Adrenal gland (tissue), 12 donors: ENCODE data around the gene ARHGEF33. TPM values are rescaled to one million over a fixed set of nuclear protein-coding genes. Genes with fewer than 3 reads are reported as not detected.

Experiments
- DNase-seq, 7 donors: peaks; one replicate each; pipeline ENCODE4 v3.0.0-alpha.2; 2019 to 2020
- H3K27ac ChIP-seq, 5 donors: fragments of 200-600 bp; sonication (generic) in 4 of 5; 1 replicate in 3 of 5; 2 replicates in 2 of 5; pipeline versions ENCODE4 v1.5.1 to v1.8.0; 2016 to 2020; ENCODE audit warnings: mild to moderate bottlenecking in 1 of 5
- H3K27me3 ChIP-seq: fragments of 200-600 bp; 2 replicates; pipeline ENCODE4 v1.8.0; 2021
- H3K36me3 ChIP-seq, 2 donors: fragments of 200-600 bp; replicated peaks in 1 of 2; 1 replicate in 1 of 2; 2 replicates in 1 of 2; pipeline versions ENCODE4 v1.5.1 to v1.8.0; 2018 to 2022
- H3K4me1 ChIP-seq, 2 donors: fragments of 200-600 bp; replicated peaks in 1 of 2; 1 replicate in 1 of 2; 2 replicates in 1 of 2; pipeline versions ENCODE4 v1.5.1 to v1.8.0; 2018 to 2021
- H3K4me3 ChIP-seq, 4 donors: fragments of 200-600 bp; sonication (generic) in 3 of 4; one replicate each; pipeline ENCODE4 v1.5.1; 2016 to 2018
- H3K9me3 ChIP-seq, 3 donors: fragments of 200-600 bp; sonication (generic) in 1 of 3; replicated peaks in 1 of 3; 1 replicate in 2 of 3; 2 replicates in 1 of 3; pipeline versions ENCODE4 v1.5.1 to v1.8.0; 2016 to 2021
- POLR2A ChIP-seq, 2 donors: fragments of 450-650 bp; IDR thresholded peaks; one replicate each; pipeline ENCODE4 v1.6.1; 2017; ENCODE audit warnings: antibody characterized with exemption in 2 of 2, mild to moderate bottlenecking in 2 of 2, moderate library complexity in 1 of 2
- WGBS, 4 donors: extraction: QIAGEN DNeasy Blood & Tissue Kit in 2 of 4; methylation state at CpG; one replicate each; pipeline versions ENCODE4 v1.1.5 to v1.1.7; 2013 to 2017; 5-methylcytosine and 5-hydroxymethylcytosine counted together
- intact Hi-C, 2 donors: fragments of 100-400 bp; cut with DNase I; formaldehyde crosslinking; loops; one replicate each; pipeline versions ENCODE4 v1.14.1 to v1.15.0; 2022 to 2023
- polyA plus RNA-seq, 3 donors: library from polyadenylated mRNA; stranded (reverse); fragments of 200-250 nt in 2 of 3; fragments of 350-450 nt in 1 of 3; fragmentation: Illumina TruSeq in 1 of 3; extraction: RNeasy Lipid Tissue Mini Kit (QIAGEN cat#74804) in 1 of 3; gene quantifications; one replicate each; pipeline ENCODE4 v1.2.3, GENCODE V29; 2013 to 2014
- total RNA-seq, 9 donors: library from RNA; depleted of rRNA in 4 of 9; stranded (reverse); fragments of >200 nt in 4 of 9; fragments of 120-200 nt in 1 of 9; fragmentation: NEBNext Ultra II Directional in 1 of 9; extraction: Animal tissue kit (Norgen Biotek cat#: 25700) in 1 of 9; gene quantifications; one replicate each; pipeline versions ENCODE4 v1.1.0 to v1.2.4, GENCODE V29; 2013 to 2023
- TF ChIP-seq, protein P1 (sequence below), 6 experiments: fragments of 450-650 bp in 4 of 6; fragments of 200-600 bp in 2 of 6; sonication (generic) in 1 of 6; IDR thresholded peaks; 1 replicate in 5 of 6; 2 replicates in 1 of 6; pipeline versions ENCODE4 v1.5.1 to v1.8.0; 2016 to 2021; ENCODE audit warnings: antibody characterized with exemption in 6 of 6, mild to moderate bottlenecking in 2 of 6, moderate library complexity in 1 of 6
- donor health status: healthy with polysubstance abuse.
- donor health status: Bipolar disorder and iron deficiency.
- donor health status: DM: yes; HTN: yes; CAD: no.
- donor health status: DM: no; HTN: no; CAD: no.
- donor health status: DM: no; HTN: no; CAD: no.
- donor health status: DM: yes; HTN: yes; CAD: no.

Gene ARHGEF33
- total and polyA plus RNA-seq, 12 donors, result 0.49 to 8.3 (median 1.9) TPM

DNA sequence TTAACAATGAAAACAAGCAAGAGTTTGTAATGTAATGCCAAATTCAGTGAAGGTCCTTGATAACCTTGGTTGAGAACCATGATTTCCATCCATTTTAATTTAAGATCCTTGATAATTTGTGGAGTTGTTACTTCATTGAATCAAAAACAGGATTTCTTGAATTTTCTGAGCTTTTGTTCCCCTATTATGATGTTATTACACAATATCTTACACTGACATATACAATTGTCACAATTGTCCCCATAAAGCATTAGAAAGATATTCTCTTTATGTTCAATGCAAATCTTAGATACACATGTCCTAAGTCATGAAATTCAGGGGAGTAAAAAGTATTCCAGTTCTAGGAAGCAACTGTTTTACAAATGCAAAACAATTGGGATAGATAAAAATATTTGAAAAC, 83.6 kb downstream of the ARHGEF33 start:
- H3K27ac ChIP-seq, result no peak overlapping the region
- H3K9me3 ChIP-seq, result no peaks in the 10 kb centered on the region
- intact Hi-C loops, result no loop called here
- no peaks in the 10 kb centered on the region for H3K27me3 ChIP-seq
- no peak overlapping the region for H3K4me3 ChIP-seq
- no peak for DNase-seq
- TF ChIP-seq POLR2A (IDR thresholded peaks at IDR 0.05), result no peak
- TF ChIP-seq, protein P1, sequence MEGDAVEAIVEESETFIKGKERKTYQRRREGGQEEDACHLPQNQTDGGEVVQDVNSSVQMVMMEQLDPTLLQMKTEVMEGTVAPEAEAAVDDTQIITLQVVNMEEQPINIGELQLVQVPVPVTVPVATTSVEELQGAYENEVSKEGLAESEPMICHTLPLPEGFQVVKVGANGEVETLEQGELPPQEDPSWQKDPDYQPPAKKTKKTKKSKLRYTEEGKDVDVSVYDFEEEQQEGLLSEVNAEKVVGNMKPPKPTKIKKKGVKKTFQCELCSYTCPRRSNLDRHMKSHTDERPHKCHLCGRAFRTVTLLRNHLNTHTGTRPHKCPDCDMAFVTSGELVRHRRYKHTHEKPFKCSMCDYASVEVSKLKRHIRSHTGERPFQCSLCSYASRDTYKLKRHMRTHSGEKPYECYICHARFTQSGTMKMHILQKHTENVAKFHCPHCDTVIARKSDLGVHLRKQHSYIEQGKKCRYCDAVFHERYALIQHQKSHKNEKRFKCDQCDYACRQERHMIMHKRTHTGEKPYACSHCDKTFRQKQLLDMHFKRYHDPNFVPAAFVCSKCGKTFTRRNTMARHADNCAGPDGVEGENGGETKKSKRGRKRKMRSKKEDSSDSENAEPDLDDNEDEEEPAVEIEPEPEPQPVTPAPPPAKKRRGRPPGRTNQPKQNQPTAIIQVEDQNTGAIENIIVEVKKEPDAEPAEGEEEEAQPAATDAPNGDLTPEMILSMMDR (IDR thresholded peaks at IDR 0.05), result no peak
- H3K36me3 ChIP-seq, result no peaks in the 10 kb centered on the region
- H3K4me1 ChIP-seq, result no peaks in the 10 kb centered on the region

DNA sequence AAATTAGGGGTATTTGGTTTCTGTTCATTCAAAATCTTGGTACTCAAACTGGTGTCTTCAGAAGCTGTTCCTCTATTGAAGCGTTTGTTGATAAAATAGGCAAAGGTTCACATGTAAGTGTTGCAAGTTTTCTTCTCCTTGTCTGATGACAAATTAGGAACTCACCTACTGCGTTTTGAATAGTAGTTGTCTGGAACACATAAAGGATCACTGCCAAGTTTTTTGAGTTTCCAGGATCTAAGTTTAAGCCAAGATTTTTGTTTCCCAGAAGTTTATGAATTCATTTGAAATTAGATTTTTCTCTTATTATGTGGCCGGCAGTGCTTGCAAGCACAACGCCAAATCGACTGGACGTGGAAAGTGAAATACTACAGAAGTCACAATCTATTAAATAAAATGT, 85.4 kb downstream of the ARHGEF33 start:
- H3K36me3 ChIP-seq, result no peaks in the 10 kb centered on the region

DNA sequence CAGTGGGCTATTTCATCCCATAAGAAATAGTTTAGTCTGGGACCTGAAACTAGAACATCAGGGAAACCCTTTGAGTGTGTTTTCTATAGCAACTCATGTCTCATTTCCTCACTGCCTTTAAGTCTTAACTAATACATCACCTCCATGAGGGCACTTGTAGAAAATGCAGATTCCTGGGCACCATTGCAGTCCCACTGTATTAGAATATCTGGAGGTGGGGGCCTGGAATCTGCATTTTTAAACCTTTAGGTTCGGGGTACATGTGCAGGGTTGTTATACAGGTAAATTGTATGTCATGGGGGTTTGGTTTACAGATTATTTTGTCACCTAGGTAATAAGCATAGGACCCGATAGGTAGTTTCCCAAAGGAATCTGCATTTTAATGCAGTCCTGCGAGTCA, 87.4 kb downstream of the ARHGEF33 start:
- intact Hi-C loops, result no loop called here
- H3K27ac ChIP-seq, result no peak overlapping the region
- H3K9me3 ChIP-seq, result no peaks in the 10 kb centered on the region
- H3K4me1 ChIP-seq, result no peaks in the 10 kb centered on the region
- no peak overlapping the region for H3K4me3 ChIP-seq
- H3K36me3 ChIP-seq, result no peaks in the 10 kb centered on the region
- no peak for DNase-seq
- 93 to 98% (median 97%) methylated on average over 3 of the region's 3 CpGs for WGBS, 4 donors
- TF ChIP-seq POLR2A (IDR thresholded peaks at IDR 0.05), result no peak
- TF ChIP-seq, protein P1 (IDR thresholded peaks at IDR 0.05), result no peak
- H3K27me3 ChIP-seq, result no peaks in the 10 kb centered on the region

More for the DNA sequence above, 85.4 kb downstream of the ARHGEF33 start:
- H3K9me3 ChIP-seq, result no peaks in the 10 kb centered on the region
- H3K4me3 ChIP-seq, result no peak overlapping the region
- H3K27me3 ChIP-seq, result no peaks in the 10 kb centered on the region
- H3K4me1 ChIP-seq, result no peaks in the 10 kb centered on the region
- WGBS, 4 donors, result 75 to 87% (median 84%) methylated on average over 6 of the region's 6 CpGs
- no peak overlapping the region for H3K27ac ChIP-seq
- no peak for DNase-seq
- intact Hi-C loops, result no loop called here
- no peak for TF ChIP-seq POLR2A (IDR thresholded peaks at IDR 0.05)

DNA sequence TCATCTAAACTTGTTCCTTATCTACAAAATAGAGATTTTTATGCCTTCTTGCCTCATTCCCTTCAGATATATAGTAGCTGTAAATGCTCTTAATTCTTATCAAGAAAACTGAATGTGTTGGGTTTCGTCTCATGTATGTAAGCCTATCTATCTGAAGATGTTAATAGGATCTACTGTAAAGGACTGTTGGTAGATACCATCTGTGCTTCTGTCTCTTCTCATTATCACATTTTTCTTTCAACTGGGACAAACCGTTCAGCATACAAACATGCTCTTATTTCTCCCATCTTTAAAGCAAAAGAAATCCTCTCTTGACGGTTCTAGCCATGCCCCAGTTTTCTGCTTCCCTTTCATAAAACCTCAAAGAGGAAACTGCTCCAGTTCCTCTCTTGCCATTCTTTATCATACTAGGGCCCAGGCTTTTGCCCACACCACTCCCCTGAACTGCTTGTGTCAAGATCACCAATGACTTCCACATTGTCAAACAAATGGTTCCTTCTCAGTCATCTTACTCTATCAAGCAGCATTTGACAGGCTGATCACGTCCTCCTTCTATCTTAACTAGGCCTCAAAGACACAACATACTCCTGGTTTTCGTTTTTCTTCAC, 88.7 kb downstream of the ARHGEF33 start:
- Histone ChIP-seq H3K27me3 (no peaks in the 10 kb centered on the region), H3K4me3 (no peak overlapping the region), H3K9me3 (peaks cover 0 to 7% (median 0%) of the 10 kb centered on the region in 3 donors), H3K27ac (no peak overlapping the region), H3K36me3 (no peaks in the 10 kb centered on the region), H3K4me1 (no peaks in the 10 kb centered on the region)
- intact Hi-C loops, result no loop called here
- 82 to 85% (median 84%) methylated on average over 5 of the region's 5 CpGs for WGBS, 4 donors
- TF ChIP-seq, protein P1 (IDR thresholded peaks at IDR 0.05), result no peak
- TF ChIP-seq POLR2A (IDR thresholded peaks at IDR 0.05), result no peak
- DNase-seq, result no peak

DNA sequence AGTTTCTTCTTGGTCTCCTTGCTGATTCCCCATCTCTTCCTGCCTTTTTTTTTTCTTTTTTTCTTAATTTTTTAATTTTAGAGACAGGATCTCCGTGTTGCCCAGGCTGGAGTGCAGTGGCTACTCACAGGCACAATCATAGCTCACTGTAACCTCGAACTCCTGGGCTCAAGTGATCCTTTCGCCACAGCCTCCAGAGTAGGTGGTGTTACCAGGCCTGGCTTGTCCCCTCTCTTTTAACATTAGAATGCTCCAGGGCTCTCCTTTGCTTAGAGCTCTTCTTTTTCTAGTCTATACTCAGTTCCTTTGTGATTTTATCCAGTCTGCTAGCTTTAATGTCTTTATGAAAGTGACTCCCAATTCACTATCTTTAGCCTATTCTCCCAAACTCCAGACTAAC, 89.2 kb downstream of the ARHGEF33 start:
- Histone ChIP-seq H3K9me3 (peaks cover 0 to 7% (median 0%) of the 10 kb centered on the region in 3 donors), H3K4me1 (no peaks in the 10 kb centered on the region), H3K36me3 (peaks cover 0 to 4% of the 10 kb centered on the region in 2 donors), H3K4me3 (no peak overlapping the region), H3K27me3 (no peaks in the 10 kb centered on the region), H3K27ac (no peak overlapping the region)
- no peak for DNase-seq
- no peak for TF ChIP-seq POLR2A (IDR thresholded peaks at IDR 0.05)
- TF ChIP-seq, protein P1 (IDR thresholded peaks at IDR 0.05), result no peak
- WGBS, 4 donors, result 95 to 97% (median 96%) methylated on average over 3 of the region's 3 CpGs
- intact Hi-C loops, result no loop called here
